Measurements from ENCODE around the gene SP100.

Gene SP100

DNA sequence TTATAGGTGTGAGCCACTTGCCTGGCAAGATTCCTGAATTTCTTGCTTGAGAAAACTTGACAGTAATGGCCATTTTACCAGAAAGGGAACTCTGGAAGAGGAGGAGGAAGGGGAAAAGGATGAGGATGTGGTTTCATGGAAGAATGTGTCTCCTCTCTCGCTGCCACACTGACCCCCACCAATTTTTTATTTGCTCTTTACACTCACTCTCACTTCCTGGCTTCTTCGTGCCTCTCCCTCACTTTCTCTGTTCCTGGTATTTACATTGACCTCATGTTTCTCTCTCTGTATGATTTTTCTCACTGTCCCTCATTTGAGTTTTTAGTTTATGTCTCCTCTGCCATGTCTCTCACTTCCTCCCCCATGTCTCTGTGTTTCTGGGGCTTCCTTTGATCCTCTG lies 162.1 kb downstream of the SP100 start:
- H3K27me3 ChIP-seq (ENCODE audit: insufficient read depth, low read depth, severe bottlenecking): peaks cover 78% of the 10 kb centered on the region
- H3K27ac ChIP-seq: no peak overlapping the region
- H3K4me3 ChIP-seq (ENCODE audit: low read depth, low read length): no peak overlapping the region
- DNase-seq: no peak
- no peaks in the 10 kb centered on the region for H3K36me3 ChIP-seq
- H3K9me3 ChIP-seq (ENCODE audit: severe bottlenecking): no peaks in the 10 kb centered on the region
- TF ChIP-seq CTCF (IDR thresholded peaks at IDR 0.05; ENCODE audit: low read depth, low read length): no peak

- TF ChIP-seq CTCF (IDR thresholded peaks at IDR 0.05; ENCODE audit: low read depth, low read length): no peak
- no peak for DNase-seq
- Histone ChIP-seq H3K27ac (no peak overlapping the region), H3K36me3 (no peaks in the 10 kb centered on the region), H3K9me3 (ENCODE audit: severe bottlenecking) (no peaks in the 10 kb centered on the region), H3K27me3 (ENCODE audit: insufficient read depth, low read depth, severe bottlenecking) (peaks cover 76% of the 10 kb centered on the region), H3K4me3 (ENCODE audit: low read depth, low read length) (no peak overlapping the region)
These were observed 166.9 kb downstream of the SP100 start for GRCh38 chr2:230582851-230583283.

GRCh38 chr2:230583581-230583980 lies 167.6 kb downstream of the SP100 start:
- Histone ChIP-seq H3K27me3 (ENCODE audit: insufficient read depth, low read depth, severe bottlenecking) (peaks cover 76% of the 10 kb centered on the region), H3K4me3 (ENCODE audit: low read depth, low read length) (no peak overlapping the region), H3K9me3 (ENCODE audit: severe bottlenecking) (no peaks in the 10 kb centered on the region), H3K27ac (no peak overlapping the region), H3K36me3 (no peaks in the 10 kb centered on the region)
- no peak for TF ChIP-seq CTCF (IDR thresholded peaks at IDR 0.05; ENCODE audit: low read depth, low read length)
- no peak for DNase-seq

DNA sequence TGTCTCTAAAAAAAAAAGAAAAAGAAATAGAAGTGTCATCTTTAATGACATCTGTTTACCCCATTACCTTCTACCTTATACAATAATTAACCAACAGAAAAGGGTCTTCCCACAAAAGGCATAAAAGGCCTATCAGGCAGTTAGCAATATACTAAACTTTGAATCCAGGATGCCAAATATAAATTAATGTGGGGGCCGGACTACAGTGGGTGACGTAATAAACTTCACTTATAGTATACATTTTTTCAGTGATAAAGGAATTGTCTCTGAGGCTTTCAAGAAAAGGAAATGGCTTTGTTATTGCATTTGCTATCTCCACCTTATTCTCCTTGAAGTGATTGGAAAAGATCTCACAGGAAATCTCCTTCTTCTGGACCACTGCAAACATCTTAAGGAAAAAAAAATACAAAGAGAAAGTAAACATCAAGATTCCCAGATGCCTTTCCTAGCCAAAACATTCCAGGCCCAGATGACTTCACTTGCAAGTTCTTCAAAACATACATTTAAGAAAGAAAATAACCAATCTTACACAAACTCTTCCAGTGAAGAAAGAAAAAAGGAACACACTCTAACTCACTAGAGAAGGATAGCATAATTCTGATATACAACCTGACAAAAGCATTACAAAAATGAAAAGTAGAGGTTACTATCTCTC lies 170.5 kb downstream of the SP100 start:
- Histone ChIP-seq H3K27ac (no peak overlapping the region), H3K36me3 (no peaks in the 10 kb centered on the region), H3K9me3 (ENCODE audit: severe bottlenecking) (no peaks in the 10 kb centered on the region), H3K4me3 (ENCODE audit: low read depth, low read length) (no peak overlapping the region), H3K27me3 (ENCODE audit: insufficient read depth, low read depth, severe bottlenecking) (peaks cover 74% of the 10 kb centered on the region)
- no peak for DNase-seq
- no peak for TF ChIP-seq CTCF (IDR thresholded peaks at IDR 0.05; ENCODE audit: low read depth, low read length)

GRCh38 chr2:230589025-230589424 lies 173.0 kb downstream of the SP100 start:
- H3K36me3 ChIP-seq: no peaks in the 10 kb centered on the region
- no peak overlapping the region for H3K27ac ChIP-seq
- H3K4me3 ChIP-seq (ENCODE audit: low read depth, low read length): no peak overlapping the region

More at GRCh38 chr2:230589025-230589424, 173.0 kb downstream of the SP100 start:
- TF ChIP-seq CTCF (IDR thresholded peaks at IDR 0.05; ENCODE audit: low read depth, low read length): no peak
- DNase-seq: no peak
- H3K9me3 ChIP-seq (ENCODE audit: severe bottlenecking): no peaks in the 10 kb centered on the region
- H3K27me3 ChIP-seq (ENCODE audit: insufficient read depth, low read depth, severe bottlenecking): peaks cover 75% of the 10 kb centered on the region
